Glomerular visceral epithelial cell (primary cell): ENCODE data around the gene UQCC2.

Experiments
- DNase-seq: peaks from one replicate; pipeline ENCODE4 v3.0.0-alpha.2; 2016; ENCODE audit errors: extremely low spot score

The UQCC2 gene

DNA sequence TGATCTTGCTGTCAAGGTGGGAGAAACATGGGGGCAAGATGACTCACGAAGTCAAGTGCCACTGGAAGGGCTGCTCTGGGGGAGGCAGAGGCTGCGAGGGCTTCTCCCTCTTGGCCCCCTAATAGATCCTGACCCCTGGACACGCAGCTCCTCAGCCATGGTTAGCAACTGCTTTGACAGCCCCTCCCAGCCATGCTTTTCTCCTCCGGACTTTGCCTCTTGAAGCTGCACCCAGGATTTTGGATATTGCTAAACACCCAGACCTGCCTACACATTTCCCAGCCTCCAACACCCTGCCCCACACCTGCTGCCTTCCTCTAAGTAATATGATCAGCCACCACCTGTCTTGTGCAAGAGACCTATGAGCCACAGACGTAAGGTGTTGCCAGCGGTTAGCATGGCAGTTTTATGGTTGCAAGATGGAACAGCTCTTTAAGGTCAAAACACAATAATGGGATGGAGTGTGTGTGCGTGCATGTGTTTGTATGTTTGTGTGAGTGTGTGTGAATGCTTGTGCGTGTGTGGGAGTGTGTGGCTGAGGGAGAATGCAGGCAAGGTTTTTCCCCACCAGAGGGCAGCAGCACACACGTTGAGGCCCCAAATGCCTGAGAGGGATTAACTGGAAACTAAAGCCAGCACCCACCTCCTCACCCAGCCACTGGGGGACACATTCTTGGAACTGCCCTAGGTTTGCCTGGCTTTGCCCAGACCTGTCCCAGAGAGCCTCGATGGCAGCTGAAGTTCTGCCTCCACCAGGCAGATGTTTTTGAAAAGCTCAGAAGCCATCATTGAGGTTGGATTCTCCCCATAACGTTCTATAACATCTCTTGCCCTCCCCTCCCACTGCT, 32.7 kb upstream of the UQCC2 start:
- peak; percentile 80 for DNase-seq

DNA sequence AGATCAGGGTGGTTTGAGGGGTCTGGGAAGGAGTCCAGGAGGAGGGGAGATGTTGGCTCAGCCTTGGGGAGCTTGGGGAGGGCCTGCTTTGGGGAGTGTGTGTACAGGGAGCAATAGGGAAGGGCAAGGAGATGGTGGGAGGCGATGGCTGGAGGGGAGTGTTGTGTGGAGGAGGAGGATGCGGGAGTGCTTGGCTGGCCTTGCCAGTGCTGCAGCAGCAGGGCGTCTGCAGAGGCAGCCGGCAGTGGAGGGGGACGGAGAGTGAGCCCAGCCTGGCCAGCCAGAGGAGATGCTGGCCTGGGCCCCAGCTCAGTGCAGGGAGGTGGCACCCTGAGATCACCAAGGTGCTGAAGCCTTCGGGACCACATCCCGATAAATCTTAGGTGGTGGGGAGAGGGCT, 31.3 kb upstream of the UQCC2 start:
- DNase-seq = no peak

GRCh38 chr6:33742092-33742491, 30.6 kb upstream of the UQCC2 start:
- no peak for DNase-seq

GRCh38 chr6:33740794-33741193, 29.3 kb upstream of the UQCC2 start:
- DNase-seq = no peak

DNA sequence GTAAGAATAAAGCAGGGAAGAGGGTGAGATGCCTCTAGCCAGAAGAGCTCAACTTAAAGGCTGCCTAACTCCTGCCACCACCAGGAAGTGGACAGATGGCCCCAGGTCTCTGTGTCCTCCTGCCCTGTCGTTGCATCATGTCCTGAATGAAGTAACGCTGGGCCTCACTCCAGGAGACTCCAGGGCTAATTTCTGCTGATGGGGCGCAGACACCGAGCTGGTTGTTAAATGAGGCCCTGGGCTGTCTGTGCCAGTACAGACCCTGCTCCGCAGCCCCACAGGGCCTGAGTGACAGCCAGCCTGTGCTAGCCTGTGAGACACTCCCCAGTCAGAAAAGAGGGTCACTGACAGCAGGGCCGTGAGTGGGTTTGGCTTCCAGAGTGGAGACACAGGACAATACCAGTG, 28.7 kb upstream of the UQCC2 start:
- DNase-seq = no peak

GRCh38 chr6:33739571-33739970, 28.1 kb upstream of the UQCC2 start:
- DNase-seq = no peak

DNA sequence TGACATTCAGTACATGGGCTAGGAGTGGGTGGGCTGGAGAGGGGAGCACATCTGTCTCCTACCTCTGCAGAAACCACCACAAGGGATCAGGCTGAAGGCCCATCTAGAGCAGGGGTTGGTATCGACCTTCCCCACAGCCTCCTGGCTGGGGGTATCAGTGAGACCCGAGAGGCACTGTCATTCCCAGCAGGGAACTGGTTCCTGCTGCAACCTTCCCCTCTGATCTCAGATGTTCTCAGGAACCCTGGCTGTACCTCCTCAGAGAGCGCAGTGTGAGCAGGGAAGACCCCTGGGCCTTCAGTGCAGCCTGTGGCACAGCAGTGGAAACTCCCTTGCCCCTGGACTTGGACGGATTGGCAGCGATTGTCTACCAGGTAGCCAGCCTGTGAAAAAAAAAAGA, 27.4 kb upstream of the UQCC2 start:
- no peak for DNase-seq

GRCh38 chr6:33738153-33738552, 26.7 kb upstream of the UQCC2 start:
- no peak for DNase-seq

DNA sequence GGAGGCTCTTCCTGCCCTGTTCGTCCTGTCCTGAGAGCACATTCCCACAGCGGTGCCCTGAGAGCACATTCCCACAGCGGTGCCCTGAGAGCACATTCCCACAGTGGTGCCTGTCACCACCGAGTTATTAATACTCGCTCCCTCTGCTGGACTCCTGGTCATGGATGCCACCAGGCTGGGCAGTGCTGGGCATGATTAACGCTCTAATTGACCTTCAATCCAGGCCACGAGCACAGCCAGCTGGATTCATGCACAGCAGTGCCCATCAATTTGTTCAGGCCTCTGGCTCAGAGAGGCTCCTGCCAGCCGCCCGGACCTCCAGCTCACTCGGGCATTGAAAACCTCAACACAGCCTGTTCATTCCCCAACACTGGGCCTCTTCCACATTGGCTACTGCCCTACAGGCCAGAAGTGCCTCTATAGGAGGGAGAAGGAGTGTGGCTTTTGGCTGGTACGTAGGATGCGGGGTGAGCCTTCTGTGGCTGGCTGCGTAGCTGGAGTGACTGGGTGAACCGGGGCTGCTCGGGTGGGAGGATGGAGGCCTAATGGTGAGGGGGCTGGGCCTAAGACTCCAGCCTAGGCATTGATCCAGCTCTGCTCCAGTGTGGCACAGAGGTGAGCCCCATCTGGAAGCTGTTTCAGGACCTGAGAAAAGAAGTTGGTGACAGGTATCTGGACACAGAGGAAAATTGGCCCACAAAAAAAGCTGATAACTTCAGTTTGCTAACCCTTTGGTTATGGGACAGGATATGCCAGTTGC, 25.9 kb upstream of the UQCC2 start:
- no peak for DNase-seq

DNA sequence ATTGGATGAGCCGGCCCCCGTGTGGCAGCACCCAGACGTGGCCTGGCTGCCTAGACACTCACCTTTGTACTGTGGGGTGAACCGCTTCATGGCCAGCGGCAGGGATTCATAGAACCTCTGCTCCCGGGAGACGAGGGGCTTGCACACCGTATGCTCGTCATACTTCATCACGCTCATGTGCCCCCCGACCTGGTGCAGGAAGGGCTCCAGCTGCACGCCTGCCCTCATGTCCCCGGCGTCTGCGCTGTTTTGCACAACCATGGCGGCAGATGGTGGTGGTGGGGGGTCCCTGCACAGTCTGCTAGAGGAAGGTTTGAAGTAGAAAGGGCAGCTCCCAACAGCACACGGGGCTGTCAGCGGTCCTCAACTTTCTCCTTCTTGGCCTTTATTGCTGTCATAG, 23.7 kb upstream of the UQCC2 start:
- DNase-seq = no peak

DNA sequence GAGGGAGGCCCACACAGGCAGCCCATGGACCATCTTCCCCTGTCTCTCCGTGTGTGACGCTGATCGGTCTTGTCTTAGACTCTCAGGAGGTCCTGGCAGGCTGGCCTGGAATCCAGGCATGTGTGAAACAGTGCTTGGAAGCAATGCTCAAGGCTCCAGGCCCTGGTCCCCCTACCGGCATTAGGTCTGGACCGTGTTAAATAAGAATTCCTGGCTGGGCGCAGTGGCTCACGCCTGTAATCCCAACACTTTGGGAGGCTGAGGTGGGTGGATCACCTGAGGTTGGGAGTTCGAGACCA, 22.2 kb upstream of the UQCC2 start:
- no peak for DNase-seq

- no peak for DNase-seq
Measured at GRCh38 chr6:33732817-33733708, 21.6 kb upstream of the UQCC2 start.

DNA sequence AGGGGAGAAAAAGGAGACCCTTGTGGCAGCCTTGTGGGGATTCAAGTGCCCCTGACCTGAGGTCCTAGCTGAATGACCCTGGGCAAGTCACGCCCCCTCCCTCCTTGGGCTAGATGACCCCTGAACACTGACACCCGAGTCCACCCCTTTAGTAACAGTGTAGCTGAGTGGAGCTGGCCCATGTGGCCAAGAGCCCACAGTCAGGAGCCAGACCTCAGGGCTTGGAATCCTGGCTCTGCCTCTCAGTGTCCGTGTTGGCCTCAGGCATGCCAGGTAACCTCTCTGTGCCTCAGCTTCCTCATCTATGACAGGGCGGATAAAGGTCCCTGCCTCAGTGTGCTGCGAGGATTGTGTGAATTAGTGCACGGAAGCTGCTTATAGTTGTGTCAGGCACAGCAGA, 20.9 kb upstream of the UQCC2 start:
- no peak for DNase-seq

GRCh38 chr6:33731751-33732282, 20.3 kb upstream of the UQCC2 start:
- no peak for DNase-seq

DNA sequence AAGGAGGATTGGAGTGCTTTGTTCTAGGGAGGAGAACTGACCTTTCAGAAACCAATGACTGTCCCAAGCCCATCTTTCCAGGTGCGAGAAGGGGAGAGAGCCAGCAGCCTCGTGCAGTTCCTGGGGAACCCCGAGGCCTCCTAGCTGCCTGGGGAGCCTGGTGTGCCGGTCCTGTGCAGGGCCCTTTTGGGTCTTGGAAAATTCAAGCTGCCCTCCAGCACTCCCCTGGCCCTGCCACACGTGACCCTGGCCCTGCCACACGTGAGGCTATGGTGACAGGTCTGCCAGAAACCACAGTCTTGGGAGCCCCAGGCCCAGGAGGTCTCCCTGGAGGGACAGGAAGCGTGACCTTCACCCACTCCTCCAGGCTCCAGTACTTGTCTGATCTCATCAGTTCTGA, 19.5 kb upstream of the UQCC2 start:
- DNase-seq = no peak

GRCh38 chr6:33730611-33731010, 19.1 kb upstream of the UQCC2 start:
- DNase-seq = no peak

DNA sequence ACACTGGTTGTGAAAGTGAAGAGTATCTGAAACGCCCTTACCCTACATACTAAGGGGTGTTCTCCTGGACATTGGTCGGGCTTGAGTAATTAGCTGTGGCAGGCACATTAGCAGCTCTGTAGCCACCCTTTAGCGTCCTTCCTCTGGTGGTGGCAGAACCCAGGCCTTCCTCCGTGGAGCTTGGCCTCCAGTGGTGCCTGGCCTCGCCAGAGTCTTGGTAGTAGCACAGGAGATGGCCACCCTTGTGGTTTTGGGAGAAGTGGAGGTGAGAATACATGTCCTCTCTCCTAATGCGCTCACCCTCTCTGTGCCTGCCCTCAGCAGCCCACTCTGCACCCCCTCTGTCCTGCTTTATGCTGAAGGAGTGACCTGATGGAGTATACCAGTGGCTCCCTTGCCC, 17.6 kb upstream of the UQCC2 start:
- no peak for DNase-seq

GRCh38 chr6:33728438-33728837, 16.9 kb upstream of the UQCC2 start:
- no peak for DNase-seq

DNA sequence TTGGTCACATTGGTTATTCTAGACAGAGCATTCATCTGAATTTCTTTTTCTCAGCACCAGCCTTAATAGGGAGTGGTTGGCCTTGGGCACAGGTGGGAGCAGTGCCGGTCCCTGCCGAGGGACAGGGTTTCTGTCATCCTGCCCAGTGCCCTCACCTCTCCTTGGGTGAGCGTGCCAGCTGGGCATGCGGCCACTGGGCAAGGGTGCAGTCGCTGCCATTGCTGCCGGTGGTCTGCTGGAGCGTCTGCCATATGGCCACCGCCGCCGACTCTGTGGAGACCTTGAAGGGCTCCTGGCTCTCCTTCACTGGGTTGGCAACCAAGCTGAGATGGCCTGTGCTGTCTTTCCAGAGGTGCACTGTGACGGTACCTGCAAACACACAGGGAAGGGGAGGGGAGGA, 16.4 kb upstream of the UQCC2 start:
- no peak for DNase-seq

DNA sequence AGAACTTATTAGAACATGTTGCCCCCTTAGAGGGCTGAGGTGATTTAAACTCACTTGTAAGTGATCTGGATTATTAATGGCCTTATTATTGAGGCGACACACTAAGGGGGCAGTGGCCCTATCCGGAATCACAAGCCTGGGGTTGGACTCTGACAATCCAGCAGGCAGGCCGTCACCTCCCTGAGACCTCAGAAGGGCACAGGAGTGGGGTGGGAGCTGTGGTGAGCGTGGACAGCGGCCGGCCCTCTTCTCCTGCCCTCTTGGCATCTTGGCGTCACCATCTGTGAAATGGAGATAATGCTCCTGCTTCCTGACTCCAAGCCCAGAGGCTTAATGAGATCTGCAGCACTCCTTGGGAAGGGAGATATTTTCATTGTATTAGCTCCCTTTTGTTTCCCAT, 15.6 kb upstream of the UQCC2 start:
- no peak for DNase-seq

- DNase-seq = no peak
Measured at GRCh38 chr6:33726696-33727095, 15.2 kb upstream of the UQCC2 start.
